Hindlimb muscle (tissue), 1 donor: ENCODE data around the gene MAML2. TPM values are rescaled to one million over a fixed set of nuclear protein-coding genes. Genes with fewer than 3 reads are reported as not detected.
A peak's percentile ranks its signal among the peaks of the same experiment; 100 is the strongest.
"Not testable (repeated sequence)": the region's sequence is repeated elsewhere in the genome, so short reads cannot be mapped to it uniquely, and the experiment has no call there.

Experiments used
- DNase-seq: peaks from one replicate; pipeline ENCODE4 v3.0.0-alpha.2; 2013
- polyA plus RNA-seq: library from polyadenylated mRNA; unstranded; fragments of 120-200 nt; gene quantifications from one replicate; pipeline ENCODE4 v1.2.1, GENCODE V29; 2013; ENCODE audit not compliant: insufficient read length

The MAML2 gene
- polyA plus RNA-seq, 1 donor: 5.7 TPM

DNA sequence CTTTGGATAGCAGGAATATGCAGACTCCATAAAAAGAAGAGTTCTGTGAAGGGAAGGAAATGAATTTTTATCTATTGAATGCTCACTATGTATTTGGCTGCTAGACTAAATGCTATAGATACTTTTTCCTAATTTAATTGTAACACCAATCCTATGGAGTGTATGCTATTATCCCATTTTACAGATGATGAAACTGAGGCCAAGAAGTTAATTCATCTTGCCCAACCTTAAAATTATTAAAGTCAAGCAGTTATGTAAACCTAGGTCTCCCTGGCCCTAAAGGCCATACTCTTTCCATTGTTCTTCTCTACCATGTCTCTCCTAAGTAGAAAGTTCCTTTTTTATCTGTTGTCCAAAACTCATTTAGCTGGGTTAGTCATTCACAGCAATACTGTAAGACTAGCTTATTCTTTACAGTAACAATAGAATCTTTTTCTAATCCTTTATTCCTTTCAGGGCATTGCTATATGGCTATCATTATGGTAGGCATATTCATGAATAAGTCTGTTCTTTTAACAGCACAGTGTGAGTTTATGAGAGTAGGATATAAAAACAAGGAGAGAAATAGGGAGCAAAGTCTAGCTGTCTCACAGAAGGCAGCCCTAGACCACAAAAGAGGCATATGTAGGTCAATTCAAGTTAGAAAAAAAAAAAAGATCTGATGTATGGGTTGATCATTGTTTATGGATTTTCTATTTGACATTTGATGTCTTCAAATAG is 50.5 kb downstream of the MAML2 start:
- no peak for DNase-seq

DNA sequence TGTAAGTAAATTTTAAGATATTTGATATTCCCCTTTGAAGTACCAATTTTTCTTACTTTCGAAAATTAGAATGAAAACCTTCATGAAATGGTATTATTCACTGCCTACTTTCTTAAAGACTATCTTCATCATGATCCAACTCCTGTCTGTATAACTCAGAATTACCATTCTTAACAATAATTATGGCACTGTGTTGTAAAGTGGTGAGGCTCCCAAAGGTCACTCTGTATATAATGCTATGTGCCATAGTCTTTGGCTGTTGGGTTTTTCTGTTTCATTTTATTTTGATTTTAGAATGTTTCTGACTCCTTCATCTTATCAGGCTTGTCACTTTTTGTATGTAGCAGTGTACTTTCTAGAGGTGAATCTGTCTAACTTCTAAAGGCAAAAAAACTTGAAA is 52.4 kb downstream of the MAML2 start:
- DNase-seq: no peak

DNA sequence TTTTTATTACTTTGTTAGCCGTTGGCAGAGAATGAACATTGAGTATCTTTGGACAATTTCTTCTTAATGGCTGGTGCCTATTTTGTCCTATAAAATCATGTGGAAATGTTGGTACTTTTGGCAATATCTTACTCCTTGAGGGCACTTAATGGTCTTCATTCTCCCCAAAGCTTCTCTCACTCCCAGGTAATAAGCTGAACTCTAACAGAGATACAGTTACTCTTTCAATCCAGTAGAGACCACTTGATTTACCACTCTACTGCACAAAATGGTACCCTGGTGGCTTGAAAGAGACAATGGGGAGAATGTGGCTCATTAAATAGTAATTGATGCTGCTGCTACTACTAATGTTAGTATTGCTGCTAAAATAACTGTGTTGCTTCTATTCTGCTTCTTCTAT is 53.0 kb downstream of the MAML2 start:
- DNase-seq: no peak

DNA sequence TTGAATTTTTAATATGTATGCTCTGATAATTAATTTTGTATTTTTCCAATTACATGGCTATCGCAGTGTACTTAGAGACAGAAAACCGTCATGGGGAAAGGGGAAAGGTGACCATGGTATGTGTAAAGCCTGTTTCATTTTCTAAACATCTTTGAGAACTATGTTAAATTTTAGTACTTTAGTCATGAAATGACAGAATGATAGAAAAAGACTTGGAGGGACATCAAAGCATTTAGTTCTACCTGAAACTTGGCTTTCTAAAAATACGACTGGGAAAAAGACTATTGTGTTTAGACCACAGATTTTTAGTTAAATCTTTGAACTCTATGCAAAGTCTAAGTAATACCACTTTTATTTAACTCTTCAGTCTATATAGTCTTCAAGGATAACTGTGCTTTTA is 54.1 kb downstream of the MAML2 start:
- DNase-seq: no peak

DNA sequence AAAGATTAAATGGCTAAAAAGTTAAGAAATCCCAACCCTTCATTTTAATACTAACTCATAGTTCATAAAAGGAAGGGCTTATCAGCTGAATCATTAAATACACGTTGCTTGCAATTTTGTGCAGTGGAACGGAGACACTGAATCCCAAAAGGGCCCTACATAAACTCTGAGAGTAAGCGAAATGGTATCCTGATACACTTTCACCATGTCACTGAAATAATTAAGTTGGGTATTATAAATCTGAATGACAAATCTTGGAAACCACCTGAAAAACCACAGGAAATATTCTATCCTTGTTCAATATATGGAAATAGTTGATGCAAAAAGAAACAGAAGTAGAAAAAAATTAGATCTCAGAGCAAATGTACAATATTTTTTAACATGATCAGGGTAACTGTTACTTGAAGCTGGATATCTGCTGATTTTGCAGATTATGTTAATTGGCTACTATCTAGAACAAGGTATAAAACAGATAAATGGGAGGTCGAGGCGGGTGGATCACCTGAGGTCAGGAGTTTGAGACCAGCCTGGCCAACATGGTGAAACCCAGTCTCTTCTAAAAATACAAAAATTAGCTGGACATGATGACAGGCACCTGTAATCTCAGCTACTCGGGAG is 55.1 kb downstream of the MAML2 start:
- DNase-seq: no peak

DNA sequence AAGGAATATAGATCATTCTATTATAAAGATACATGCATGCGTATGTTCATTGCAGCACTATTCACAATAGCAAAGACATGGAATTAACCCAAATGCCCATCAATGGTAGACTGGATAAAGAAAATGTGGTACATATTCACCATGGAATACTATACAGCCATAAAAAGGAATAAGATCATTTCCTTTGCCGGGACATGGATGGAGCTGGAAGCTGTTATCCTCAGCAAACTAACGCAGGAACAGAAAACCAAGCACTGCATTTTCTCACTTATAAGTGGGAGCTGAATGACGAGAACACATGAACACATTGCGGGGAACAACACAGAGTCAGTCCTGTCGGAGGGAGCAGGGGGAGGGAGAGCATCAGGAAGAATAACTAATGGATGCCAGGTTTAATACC is 57.0 kb downstream of the MAML2 start:
- DNase-seq: not testable (repeated sequence)

DNA sequence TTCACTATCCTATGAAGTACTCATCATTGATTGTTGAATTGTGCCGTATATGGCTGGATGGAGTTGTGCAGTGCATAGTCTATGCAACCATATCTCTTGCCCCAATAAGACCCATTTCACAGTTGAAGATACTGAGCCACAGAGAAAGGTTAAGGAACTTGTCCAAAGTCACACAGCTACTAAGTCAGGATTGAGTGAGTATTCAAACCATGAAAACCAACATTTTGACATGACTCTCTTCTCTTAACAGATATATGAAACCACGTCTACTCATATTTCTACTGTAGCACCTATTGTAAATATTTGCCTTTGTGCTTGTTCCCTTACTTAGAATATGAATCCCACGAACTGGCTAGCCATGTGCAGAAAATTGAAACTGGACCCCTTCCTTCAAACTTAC is 58.1 kb downstream of the MAML2 start:
- no peak for DNase-seq

DNA sequence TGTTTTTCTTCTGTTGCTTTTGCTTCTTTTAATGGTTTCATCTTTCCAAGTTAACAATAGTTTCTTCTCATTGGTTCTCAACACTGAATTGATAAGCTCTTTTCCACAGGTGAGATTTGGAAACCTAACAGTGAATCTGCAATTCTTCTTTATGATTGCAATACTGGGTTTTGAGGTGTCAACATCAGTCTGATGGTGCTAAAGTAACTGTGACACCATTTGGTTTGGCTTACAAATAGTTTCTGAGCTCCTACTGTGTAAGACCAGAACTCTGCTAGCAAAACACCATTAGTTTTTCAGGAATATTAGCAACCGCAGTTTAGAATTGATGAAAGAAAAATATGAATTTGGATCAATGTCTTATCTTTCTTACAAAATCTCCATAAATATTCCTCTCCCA is 58.6 kb downstream of the MAML2 start:
- no peak for DNase-seq

DNA sequence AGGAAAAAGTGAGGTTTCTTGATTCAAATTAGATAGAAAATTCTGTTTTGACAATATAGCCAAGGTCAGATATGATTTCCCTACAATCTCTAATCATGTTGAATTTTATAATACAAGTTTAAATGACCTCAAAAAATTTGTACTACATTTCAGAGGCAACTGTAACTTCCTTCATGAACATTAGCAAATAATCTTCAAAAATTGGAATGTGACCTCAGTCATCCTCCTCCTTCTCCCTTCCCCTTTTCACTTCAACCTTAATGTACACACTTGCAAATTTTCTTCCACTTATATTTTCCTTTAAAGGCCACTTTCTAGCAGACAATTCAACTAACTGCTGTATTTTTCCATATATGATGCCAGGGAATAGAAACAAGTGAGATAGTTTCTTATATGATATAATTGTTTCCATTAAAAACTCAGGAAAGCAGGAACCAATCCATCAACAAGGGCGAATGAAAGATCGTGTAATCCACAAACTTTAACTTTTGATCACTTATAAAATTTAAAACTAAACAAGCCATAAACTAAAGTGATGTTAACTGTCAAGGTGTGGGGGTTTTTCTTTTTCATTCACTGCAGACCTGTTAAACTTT is 60.3 kb downstream of the MAML2 start:
- no peak for DNase-seq

DNA sequence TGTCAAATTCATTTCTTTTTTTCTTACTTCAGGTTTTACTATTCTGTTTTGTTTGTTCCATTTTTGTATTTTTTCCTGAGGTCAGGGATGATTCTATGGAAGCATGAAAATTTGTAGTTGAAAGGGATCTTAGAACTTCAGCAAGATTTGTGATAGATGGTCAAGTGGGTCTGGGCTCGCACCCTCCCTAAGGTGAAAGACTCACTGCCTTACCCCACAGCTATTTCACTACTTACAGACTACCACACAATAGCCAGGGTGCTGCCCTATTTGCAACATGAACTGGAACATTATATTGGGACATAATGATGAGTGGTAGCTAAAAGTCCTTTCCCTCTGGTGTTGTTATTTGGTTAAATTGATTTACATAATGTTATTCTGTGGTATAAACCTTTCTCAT is 62.6 kb downstream of the MAML2 start:
- DNase-seq: no peak

DNA sequence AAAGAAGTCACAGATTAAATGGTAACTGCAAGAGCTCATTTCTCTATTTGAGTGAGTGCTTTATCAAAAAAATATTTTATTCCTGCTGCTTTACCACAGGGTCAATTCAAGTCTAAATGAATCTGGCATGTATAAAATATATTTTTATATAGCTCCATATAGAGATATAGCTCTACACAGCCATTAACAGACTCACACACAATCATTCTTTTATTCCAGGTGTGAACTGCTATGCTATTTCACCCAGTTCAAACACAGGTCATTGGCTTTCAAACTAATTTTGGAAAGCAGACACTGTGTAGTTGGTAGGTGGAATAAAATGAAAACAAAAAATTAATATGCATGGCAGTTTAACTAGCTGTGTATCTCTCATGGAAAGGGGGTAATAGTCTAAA is 63.1 kb downstream of the MAML2 start:
- DNase-seq: no peak

DNA sequence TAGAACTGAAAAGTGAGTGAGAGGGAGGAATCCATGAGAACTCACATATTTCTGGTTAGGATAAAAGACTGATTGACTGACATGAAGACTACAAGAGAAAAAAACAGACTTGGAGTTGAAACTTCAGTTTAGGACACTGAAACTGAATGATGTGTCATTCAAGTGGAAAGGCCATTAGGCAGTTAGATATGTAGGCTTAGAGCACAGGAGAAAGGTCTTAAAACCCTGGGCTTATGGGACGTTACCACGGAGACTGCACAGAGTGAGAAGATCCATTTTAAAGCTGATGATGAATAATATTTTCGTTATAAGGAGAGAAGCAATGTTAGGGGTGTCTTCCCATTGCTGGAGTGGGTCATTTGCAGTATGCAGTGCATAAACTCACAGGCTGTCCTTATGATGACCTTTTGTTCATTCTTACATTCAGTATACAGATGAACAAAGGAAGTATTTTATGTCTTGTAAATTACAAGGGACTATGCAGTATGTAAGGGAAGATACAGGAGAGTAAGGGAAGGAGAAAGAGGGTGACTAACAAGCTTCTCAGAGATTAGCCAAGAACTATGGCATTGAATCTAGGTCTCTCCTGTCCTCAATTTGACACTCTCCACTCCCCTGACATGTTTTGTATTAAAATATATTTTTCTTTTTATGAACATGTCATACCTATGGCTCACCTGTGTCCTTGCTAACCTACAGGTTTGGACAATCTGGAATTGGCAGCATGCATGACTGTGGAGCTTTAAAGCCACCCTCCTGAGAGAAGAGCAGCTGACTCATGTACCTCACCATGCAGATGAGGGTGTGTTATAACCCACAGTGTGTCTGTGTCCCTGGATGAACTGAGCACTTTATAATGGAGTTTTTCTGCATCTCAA is 63.7 kb downstream of the MAML2 start:
- DNase-seq: no peak

DNA sequence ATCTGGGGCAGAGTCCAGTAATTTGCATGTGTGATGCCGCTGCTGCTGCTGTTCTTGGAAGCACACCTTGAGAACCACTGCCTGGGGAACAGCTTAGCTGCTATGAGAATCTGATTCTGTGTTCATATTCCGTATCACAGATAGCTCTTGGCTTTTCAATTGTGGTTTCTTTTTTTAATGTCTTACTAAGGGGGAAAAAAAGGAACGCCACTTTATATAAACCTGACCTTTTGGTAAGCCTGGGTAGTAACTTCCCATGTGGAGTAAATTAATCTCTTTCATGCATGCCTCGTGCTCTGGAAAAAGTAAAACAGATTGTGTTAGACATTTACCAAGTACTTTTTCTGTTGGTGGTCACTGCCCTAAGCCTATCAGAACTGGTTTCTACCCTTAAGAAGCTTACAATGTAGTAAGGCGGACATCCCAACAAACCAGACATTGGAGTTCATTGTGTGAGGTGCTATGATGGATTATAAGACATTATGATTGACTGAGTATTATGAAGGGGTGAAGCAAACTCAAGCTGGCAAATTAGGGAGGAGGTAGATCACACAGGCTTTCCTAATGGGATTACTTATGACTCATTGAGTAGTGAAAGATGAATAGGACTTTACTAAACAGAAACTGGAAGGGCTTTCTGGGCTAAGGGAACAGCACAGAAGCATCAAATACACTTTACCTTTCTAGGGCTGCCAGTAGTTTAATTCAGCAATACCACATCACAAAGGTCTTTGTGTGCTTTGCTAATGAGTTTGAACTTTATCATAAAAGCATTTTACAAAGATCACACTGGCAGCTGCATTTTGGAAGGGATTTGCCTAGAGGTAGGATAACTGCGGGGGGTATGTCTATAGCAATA is 64.7 kb downstream of the MAML2 start:
- DNase-seq: peak; percentile 66

DNA sequence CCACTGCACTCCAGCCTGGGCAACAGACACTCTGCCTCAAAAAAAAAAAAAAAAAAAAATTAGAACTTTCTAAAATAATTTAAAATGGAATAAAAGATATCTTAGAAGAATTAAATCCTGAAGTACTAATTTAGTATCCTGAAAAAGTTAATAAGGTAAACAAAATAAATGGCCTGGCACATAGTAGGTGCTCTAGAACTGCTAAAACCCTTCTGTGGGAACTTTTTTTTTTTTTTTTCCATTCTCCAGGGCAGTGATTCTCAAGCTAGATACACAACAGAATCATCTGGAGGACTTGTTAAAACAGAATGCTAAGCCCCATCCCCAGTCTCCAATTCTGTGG is 65.3 kb downstream of the MAML2 start:
- no peak for DNase-seq

DNA sequence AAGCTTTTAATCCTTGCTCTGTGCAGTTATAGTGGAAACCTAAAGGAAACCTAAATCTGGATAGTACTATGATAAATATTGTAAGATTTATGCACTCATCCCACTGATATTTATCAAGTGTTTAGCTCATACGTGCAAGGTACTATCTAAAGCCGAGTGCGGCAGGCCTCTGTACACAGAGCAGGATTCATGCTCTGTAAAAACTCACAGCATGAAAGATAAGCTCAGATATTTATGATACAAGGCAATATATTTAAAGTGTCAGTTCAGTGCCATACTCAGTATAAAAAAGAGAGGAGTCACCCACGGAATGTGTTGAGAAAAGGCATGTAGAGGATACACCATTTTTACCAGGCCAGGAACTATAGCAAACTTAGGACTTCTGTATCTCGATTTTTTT is 66.2 kb downstream of the MAML2 start:
- DNase-seq: no peak

DNA sequence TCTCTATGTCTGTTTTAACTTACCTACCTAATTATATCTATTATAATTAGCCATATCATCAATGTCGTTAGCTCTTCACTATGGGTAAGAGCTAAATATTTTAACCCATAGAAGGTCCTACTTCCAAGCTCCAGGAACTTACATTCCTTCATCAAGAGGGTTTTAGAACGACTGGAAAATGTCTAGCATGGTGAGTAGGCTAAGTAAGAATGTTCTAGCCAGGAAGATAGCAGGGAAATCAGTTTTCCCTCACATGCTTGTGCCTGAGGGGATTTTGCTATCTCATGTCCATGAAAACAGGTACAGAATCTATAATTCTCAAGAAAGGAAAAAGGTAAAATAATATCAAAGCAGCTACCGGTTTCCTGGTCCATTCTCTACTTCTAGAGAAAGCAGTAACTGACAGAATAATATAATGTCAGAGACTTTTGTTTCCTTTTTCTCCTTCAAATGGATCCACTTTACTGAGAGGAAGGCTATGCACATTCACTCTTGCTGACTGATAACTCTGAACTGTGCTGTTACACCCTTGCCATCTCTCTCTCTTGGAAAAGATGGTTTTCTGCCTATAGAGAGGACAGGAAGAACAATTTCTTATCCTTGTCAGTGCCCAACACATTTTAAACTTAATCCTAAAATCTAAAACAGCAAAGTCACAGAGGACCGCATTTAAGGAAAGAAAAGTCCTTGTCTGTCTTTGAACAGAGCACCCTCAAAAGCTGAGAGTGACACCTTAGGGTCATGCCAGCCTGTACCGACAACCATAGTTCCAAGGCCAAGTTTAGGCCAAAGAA is 67.0 kb downstream of the MAML2 start:
- no peak for DNase-seq

DNA sequence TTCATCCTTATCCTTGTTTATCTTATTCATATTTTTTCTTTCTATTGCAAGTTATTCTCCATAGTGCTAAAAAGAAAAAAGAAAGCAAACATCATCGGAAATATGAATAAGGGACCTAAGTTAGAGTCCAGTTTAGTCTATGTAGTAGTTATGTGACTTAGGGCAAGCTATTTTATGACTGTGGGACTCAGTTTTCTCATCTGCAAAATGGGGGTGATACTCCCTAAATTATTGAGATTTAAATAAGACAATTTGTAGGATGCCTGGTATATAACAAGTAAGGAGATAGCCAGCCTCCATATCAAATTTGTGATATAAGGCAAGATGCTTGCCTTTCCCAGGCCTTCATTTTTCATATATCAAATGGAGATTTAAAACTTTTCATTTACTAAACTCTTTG is 69.5 kb downstream of the MAML2 start:
- no peak for DNase-seq

DNA sequence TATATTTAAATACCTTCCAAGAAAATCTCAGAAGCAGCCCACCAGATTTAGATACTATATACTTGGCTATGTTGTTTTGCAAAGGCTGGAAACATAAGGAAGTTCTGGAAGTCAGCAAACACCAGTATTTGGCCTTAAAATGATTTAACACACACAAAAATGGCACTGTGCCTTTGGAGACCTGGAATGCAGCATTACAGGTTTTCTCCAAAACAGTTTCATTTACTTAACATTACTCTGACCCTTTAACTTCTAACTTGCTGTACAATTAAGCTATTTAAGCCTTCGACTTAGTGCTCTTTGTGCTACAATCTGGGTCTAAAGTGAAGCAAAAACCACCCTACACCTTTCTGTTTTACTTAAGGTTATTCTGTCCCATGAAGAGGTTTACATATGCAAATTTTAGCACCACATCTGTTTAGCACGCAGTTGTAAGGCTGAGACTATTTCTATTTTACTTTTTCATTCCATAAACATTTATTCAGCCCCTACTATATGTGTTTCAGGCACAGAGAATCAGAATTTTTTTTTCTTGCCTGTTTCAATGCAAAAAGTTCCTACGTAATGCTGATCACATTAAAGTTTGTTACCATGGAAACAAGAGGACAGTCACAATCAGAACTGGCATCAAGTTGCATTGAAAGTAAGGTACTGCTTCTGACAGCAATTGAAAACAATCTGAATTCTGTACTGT is 70.3 kb downstream of the MAML2 start:
- DNase-seq: peak; percentile 66

DNA sequence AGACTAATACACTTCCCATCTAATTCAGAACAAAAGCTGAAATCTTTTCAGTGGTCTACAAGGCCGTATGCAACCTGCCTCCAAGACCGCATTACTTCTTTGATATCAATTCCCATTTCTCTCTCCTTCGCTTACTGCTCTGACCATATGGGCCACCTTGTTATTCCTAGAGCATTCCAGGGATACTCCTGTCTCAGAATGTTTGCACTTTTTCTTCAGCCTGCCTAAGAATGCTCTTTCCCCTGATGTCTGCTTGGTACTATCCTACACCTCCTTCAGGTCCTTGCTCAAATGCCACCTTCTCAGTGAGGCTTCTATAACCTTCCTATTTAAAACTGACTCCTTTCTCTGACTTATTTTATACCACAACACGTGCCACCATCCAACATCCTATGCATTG is 71.2 kb downstream of the MAML2 start:
- DNase-seq: no peak

DNA sequence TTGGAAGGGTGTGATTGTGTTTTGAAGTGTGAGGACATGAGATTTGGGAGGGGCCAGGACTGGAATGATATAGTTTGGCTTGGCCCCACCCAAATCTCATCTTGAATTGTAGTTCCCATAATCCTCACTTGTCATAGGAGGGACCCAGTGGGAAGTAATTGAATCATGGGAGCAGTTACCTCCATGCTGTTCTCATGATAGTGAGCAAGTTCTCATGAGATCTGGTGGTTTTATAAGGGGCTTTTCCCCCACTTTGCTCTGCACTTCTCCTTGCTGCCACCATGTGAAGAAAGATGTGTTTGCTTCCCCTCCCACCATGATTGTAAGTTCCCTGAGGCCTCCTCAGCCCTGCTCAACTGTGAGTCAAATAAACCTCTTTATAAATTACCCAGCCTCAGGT is 71.6 kb downstream of the MAML2 start:
- DNase-seq: not testable (repeated sequence)

DNA sequence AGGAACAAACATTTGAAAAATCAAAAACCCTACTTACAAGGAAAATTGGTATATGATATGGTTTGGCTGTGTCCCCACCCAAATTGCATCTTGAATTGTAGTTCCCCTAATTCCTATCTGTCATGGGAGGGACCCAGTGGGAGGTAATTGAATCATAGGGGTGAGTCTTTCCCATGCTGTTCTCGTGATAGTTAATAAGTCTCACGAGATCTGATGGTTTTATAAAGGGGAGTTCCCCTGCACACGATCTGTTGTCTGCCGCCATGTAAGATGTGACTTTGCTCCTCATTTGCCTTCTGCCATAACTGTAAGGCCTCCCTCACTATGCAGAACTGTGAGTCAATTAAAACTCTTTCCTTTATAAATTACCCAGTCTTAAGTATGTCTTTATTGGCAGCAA is 74.5 kb downstream of the MAML2 start:
- DNase-seq: not testable (repeated sequence)
